NCI-H226 (cell line): ENCODE data around the gene PLD5.
"Not testable (repeated sequence)": the region's sequence is repeated elsewhere in the genome, so short reads cannot be mapped to it uniquely, and the experiment has no call there.

Experiments used
- DNase-seq: peaks from one replicate; pipeline ENCODE4 v3.0.0-alpha.2; 2015

The PLD5 gene

DNA sequence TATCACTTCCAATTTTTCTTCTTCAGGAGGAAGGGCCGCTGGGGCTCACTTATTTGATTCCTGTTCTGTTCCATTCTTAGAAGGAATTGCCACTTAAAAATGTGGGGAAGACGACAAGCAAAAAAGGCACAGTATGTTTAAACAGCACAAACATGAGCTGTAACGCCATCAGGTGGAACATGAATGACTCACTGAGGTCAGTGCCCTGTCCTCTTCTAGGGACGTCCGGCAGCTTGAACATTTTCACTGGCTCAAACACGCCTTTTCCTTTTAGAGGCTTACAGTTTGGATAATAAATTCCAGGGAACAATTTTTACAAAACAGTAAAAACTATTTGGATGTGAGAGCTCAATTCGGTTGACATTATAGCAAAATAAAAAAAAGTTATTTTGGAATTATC, 260.1 kb downstream of the PLD5 start:
- DNase-seq, result not testable (repeated sequence)

DNA sequence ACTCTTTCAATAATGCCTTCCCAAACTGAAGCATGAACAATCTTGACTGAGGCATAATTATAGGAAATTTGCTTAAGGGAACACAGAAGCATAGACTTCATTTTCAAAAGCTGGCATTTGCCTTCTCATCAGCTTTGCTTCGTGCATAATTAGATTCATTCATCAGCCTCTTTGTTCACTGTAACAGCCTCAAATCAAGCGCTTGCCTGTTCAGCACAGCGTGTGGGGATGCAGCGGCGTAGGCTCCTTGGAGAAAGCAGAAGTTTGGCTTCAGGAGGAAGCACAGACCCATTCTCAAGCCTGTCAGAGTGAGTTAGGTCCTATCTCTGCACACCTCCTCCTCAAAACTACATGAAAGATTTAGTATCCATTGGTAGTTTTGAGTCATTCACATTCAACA, 279.2 kb downstream of the PLD5 start:
- DNase-seq, result no peak

DNA sequence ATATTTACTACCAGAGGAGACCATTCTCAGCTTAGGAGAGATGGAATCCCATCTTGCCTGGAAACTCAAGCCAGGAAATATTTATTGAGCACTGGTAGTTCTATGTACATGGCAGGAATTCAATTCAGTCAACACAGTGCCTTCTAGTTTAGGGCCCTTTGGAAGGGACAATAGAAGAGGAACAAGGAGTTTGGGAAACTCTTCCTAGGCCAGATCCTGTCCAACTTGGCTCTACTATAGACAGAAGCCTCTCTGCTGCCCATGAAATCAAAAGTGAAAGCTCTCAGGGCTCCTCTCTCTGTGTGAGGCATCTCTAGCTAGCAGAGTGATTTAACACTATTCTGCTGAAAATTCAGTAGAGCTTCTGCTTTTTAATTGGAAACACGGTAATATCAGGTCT, 281.0 kb downstream of the PLD5 start:
- no peak for DNase-seq

DNA sequence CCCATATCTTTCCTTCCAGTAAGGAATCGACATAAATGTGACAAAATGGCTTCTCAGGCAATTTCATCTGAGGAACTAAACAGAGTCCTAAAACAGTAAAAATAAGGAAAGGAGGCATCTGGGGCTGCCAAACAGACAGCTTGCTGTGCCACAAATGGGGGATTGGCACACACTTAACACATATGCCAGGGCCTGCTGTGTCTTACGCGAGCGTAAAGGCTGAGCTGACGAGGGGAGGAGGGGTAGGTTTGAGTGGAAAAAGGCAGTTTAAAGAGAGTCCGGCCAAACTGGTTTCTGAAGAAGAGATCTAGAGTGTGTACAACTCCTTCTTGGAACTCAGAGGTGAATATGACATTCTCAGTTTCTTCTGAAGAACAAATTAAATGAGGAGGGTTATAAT, 281.5 kb downstream of the PLD5 start:
- no peak for DNase-seq

DNA sequence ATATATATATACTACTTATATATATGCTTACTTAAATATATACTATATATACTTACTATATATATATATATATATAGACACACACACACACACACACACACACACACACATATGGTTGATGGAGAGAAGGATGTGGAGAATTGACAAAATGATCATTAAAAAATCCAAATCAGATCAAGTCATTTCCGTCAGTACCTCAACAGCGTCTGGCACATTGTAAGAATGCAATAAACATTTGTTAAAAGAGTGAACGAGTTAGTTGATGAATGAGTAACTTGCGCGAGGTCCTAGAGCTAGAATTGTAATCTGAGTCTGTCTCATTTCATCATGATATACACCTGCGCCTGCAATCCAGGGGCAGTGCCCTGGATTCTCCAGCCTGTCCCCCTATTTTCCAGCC, 282.6 kb downstream of the PLD5 start:
- DNase-seq, result no peak

DNA sequence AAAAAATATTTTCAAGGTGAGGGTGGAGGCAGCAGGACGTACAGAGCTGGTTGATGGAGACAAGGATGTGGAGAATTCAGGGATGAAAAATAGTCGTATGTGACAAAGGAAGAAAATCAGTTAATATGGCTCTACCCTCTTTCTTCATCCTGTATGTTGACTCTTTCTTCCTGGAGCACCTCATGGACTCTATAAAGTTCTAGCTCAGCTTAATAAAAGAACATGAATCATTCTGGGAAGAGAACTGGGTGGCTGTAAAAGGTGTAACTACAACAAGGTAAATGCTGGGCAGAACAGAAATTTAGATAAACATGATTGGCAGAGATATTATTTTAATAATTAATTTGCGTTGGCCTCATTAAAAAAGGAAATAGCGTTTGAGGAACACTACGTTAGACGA, 283.8 kb downstream of the PLD5 start:
- no peak for DNase-seq

DNA sequence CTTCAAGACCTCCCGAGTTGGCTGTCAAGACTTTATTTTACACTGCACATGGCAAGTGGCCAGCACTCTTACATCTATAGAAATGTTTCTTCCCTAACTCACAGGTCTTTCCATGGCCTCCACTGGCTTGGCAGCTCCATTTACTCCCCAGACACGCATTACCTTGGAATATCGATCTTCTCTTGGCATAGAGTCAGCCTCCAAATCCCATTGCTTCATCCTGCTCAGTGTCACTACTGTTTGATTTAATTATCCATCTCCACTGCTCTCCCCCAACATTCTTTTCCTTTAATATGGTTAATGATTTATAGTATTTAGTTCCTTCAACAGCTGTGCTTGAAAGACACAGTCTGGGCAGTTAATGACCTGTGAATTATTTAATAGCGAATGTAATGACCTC, 284.4 kb downstream of the PLD5 start:
- DNase-seq, result no peak

DNA sequence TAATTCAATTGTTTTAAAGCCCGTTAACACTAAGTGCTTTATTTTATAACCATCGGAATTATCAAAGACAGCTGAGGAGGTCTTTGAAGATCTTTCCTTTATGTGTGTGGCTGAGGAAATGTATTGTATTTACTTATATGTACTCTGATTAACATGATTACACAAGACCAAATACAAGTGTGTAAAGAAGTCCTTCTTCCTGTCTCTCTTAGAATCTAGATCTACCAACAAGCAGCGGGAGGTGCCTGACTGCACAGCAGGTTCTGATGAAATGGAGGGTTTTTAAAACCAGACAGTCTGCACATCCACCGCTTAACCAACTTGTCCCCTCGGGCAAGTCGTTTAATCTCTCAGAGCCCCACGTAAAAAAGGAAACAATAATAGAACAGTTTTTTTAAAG, 285.1 kb downstream of the PLD5 start:
- DNase-seq, result no peak

DNA sequence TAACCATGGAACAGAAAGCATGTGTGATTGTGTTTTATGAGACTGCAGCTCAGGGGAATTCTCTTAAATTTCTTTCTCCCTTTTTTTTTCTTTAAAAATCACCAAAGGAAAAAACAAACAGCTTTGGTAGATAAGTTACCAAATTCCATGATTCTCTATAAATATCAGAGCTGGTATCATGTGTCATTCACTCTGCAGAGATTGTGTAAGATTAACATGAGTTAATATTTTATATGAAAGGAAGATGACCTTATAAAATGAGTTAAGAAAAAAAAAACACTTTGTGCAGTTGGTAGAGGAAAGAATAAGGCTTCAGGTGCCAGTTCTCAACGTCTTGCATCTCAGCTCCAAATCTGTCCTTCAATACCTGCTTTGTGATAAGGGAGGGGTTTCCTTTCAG, 287.4 kb downstream of the PLD5 start:
- no peak for DNase-seq

DNA sequence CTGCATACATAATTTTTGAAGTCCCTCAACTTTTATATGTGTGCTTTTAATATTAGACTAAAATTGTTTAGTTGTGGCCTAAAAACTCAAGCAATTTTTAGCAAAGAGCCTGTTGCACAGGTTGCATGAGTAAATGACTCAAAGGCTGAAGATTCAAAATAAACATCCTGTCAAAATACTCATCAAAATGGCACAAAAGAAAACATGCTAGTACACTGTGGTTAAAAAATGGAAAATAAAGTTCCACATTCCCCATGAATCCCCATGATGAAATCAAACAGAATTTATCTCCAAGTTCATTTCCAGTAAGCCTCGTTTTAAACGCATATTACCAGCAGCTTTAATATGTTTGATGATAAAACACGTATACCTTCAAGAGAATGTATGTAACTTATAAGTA, 295.5 kb downstream of the PLD5 start:
- DNase-seq, result no peak

DNA sequence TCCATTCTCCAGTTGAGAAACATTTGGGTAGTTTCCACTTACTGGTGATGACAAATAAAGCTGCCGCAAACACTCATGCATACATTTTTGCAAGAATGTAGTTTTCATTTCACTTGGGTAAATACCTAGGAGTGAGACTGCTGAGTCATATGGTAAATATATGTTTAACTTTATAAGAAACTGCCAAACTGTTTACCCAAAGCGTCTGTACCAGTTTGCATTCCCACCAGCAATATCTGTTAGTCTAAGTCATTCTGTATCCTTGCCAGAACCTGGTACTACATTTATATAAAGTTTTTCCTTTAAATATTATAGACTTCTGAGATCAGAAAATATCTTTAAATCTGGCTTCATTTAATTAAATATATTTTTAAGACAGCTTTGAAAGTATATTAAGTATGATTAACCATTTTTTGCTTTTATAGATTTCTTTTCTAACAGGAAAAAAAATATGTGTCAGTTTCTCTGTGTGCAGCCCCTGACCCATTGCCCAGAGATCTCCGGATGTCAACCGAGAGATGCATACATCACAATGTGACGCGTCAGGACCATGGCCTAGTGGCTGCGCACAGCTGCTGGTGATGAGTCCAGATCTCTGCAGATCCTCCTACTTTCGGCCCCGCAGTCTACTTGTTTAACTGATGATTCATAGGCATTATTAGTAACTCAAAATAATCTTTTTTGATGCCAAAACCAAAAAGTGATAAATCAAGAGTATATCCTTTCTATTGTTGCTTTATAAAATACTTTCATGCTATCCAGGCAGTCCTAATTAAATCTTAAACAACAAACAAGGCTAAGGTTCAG, 298.5 kb downstream of the PLD5 start:
- no peak for DNase-seq

DNA sequence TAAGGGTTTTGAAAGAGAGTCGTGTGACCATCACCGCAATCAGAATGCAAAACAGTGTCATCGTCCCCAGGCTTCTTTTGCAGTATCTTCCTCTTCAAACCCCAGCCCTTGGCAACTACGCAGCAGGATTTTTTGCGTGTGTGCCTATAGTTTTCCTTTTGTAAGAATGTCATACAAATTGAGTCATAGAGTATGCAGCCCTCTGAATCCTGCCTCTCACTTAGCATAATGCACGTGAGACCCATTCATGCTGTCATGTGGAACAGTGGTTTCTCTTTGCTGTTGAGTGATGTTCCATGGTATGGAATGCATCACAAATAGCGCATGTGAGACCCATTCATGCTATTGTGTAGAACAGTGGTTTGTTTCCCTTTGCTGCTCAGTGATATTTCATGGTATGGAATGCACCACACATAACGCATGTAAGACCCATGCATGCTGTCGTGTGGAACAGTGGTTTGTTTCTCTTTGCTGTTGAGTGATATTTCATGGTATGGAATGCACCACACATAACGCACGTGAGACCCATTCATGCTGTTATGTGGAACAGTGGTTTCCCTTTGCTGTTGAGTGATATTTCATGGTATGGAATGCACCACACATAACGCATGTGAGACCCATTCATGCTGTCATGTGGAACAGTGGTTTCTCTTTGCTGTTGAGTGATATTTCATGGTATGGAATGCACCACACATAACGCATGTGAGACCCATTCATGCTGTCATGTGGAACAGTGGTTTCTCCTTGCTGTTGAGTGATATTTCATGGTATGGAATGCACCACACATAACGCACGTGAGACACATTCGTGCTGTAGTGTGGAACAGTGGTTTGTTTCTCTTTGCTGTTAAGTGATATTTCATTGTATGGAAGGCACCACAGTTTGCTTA, 299.4 kb downstream of the PLD5 start:
- DNase-seq, result not testable (repeated sequence)

DNA sequence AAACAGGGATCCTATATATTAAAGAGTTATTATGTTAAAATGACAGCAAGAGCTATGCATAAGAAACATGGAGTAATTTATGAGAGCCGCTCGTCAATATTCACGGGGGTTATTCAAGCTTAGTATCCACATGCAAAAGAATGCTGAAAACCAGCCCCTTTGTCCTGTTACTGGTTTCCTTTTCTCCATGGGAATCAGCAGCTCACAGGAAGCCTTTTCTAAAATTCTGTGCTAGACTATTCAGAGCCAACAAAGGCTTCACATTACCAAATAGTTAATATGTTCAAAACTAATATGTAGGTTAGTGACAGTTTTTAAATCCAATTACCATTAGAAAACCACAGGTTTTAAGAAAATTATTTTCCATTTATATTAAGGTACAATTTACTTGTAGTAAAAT, 300.0 kb downstream of the PLD5 start:
- DNase-seq, result no peak

DNA sequence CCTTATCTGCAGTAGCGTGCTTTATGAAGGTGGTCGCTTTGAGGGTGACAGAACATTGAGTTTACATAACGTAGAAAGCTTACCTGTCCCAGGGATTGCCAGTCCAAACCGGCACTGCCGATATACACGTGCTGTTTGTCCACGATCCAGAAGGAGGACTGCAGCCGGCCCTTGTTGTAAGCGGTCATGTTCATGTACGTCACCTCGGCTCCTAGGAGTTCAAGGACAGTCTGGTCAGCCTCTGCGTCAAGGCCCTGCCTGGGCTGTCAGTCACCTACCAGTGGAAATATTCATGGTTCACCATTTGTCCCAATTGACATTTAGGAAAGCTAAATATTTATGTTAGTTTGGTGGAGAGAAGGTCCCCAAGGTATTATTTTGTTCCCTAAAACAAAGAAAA, 304.6 kb downstream of the PLD5 start:
- DNase-seq, result no peak

DNA sequence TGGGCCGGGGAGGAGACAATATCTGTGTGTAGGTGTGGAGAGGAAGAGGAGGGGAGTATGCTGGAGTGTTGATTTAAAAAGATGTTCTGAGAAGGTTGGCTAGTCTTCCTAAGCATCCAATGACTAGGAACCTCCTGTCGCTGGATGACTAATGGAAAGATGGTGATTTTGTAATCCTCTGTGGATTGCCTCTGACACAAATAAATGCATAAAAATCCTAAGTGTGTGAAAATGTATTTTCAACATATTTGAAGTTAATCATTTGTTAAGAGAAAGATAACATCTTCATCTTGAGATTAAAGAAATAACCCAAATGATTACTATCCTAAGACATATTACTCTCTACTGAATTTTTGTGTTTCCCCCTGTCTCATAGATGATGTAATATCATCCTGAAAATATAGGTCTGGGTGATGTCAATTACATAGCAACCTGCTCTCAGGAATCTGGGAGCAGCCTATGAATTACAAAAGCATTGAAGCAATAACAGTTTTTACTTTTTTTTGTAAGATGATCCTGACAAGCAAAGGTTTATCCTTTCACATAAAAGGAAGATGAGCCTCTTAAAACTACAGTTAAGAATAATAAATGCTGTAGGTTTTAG, 305.1 kb downstream of the PLD5 start:
- no peak for DNase-seq

DNA sequence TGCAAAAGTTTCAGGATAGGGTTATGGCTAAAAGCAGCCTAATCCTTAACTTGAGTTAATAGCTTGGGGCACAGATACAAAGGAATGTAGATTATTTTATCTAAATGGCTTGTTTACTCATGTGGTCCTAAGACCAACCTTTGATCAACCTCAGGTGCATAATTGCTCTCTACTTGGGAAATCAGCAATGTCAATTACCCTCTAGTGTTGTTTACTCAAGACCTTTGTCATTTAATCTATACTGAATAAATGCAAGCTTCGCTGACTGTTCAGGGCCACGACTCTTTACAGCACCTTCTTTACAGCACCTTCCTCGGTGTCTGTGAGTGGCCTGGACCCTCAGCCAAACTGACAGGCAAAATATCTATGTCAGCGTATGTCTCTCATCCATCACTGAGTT, 308.1 kb downstream of the PLD5 start:
- DNase-seq, result no peak

DNA sequence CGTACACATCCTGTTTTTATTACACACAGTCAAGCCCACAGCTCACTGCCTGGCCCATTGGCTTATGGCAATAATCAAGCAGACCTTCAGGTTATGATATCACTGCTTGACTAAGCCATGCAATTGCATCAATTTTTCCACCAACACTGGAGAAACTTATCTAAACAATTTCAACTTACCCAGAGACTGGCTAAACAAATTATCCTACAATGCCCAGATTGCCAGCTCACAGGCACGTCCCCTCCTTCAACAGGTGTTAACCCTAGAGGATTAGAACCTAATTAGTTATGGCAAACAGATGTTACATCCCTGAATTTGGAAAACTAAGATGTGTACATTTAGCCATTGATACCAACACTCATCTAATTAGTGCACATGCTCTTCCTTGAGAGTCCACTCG, 310.0 kb downstream of the PLD5 start:
- DNase-seq, result not testable (repeated sequence)

DNA sequence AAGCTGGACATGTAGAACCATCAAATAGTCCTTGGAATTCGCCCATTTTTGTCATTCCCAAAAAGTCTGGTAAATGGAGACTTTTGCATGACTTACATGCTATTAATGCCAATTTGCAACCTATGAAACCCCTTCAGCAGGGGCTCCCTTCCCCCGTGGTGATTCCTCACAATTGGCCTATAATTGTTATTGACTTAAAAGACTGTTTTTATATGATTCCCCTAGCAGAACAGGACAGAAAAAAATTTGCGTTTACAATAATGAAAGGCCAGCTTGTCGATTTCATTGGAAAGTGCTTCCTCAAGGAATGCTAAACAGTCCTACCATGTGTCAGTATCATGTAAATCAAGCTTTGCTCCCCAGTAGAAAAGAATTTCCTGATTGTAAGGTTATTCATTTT, 311.5 kb downstream of the PLD5 start:
- DNase-seq, result not testable (repeated sequence)

DNA sequence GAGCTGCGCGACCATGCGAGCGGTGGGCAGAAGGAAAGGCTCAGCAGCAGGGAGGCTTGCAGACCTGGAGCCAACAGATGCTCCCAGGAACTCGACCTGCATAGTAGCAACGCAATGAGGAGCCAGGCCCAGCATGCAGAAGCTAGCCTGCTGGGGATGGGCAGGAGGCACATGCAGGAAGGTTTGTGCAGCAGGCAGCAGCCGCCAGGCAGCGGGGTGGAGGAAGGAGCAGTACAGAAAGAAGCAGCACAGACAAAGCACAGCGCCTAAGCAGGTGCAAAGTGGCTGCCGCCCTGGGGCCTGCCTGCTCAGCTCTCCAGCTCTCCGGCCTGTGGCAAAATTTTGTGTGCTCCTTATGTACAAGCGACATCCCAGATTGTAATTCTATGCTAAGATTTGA, 312.1 kb downstream of the PLD5 start:
- no peak for DNase-seq

DNA sequence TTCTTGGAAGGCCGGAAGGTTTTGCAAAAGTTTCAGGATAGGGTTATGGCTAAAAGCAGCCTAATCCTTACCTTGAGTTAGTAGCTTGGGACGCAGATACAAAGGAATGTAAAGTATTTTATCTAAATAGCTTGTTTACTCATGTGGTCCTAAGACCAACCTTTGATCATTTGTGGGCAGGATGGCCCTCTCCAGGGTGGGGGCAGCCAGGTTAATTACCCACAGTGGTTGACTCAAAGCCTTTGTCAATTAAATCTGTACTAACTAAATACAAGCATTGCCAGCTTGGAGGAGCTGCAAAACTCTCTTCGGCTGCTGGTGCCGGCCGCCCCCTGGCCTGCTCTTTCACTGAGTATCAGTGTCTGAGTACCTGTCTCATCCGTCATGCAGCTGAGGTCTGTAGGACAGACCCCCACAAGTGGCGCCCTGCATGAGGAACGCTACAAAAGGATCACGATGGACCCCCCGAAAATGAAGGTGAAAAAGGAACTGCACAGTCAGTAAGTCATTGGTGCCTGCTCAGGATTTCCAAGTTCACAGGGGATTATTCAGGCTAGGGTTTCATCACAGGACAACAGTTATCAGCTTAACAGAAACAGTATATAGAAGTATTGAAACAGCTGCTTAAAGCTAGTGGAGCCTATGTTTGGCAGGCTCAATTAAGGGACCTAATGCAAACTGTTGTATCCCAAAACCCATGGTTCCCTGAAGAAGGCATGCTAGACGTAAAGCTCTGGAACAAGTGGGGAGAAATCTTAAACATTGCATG, 313.1 kb downstream of the PLD5 start:
- no peak for DNase-seq

DNA sequence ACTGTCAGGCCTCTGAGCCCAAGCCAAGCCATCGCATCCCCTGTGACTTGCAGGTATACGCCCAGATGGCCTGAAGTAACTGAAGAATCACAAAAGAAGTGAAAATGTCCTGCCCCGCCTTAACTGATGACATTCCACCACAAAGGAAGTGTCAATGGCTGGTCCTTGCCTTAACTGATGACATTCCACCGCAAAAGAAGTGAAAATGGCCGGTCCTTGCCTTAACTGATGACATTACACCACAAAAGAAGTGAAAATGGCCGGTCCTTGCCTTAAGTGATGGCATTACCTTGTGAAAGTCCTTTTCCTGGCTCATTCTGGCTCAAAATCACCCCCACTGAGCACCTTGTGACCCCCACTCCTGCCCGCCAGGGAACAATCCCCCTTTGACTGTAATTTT, 314.2 kb downstream of the PLD5 start:
- not testable (repeated sequence) for DNase-seq

DNA sequence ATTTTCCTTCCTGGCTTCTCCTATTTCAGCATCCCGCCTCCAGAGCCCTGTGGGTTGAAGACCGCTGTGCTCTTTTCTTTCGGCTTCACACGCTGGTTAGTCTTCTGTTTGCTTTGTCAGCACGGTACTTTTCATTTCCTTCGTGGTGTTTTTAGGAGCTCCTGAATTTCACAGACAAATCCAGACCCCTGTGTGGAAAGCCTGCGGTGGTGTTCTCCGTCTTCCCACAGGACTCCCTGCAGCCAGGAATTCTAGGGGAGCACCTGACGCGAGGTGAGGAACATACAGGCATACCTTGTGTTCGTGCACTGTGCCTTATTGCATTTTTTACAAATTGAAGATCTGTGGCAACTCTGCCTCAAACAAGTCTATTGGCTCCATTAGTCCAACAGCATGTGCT, 315.4 kb downstream of the PLD5 start:
- DNase-seq, result no peak

DNA sequence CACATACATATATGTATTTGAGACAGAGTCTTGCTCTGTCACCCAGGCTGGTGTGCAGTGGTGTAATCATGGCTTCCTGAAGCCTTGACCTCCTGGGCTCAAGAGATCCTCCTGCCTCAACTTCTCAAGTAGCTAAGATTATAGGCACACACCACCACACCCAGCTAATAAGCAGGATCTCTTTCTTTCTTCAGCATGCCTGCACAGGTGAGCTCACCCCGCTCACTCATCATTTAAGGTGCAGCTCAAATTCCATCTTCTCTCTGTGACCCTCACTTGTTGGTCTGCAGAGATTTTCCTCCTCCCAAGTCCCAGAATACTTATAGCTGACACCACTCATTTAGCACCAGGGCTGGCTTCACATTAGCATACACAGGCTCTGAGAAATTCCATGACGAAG, 316.5 kb downstream of the PLD5 start:
- DNase-seq, result no peak
